DOHH2 (cell line): ENCODE data around the gene TNFRSF21.

Experiments
- H3F3A ChIP-seq: fragments of 200-600 bp; sonication (generic), shearing (Covaris generic); 2 replicates; pipeline ENCODE4 v1.6.0; 2016; ENCODE audit warnings: antibody characterized with exemption, mild to moderate bottlenecking; ENCODE audit not compliant: control insufficient read depth, insufficient read depth
- H3K27ac ChIP-seq: fragments of 200-600 bp; sonication (generic); 2 replicates; pipeline ENCODE4 v1.5.1; 2014; ENCODE audit warnings: low read depth, mild to moderate bottlenecking, low read length, moderate library complexity
- H3K27me3 ChIP-seq: fragments of 200-600 bp; sonication (generic); 2 replicates; pipeline ENCODE4 v1.6.1; 2014; ENCODE audit warnings: mild to moderate bottlenecking, low read length, mixed read lengths; ENCODE audit not compliant: control insufficient read depth
- H3K36me3 ChIP-seq: fragments of 200-600 bp; sonication (generic); 2 replicates; pipeline ENCODE4 v1.6.1; 2014; ENCODE audit warnings: mild to moderate bottlenecking, low read length, moderate library complexity, mixed read lengths; ENCODE audit not compliant: control insufficient read depth
- H3K4me1 ChIP-seq: fragments of 200-600 bp; sonication (generic); 2 replicates; pipeline ENCODE4 v1.6.1; 2014; ENCODE audit warnings: mild to moderate bottlenecking, low read length, mixed read lengths; ENCODE audit not compliant: control insufficient read depth
- H3K4me2 ChIP-seq: fragments of 200-600 bp; sonication (generic); 2 replicates; pipeline ENCODE4 v1.6.0; 2014; ENCODE audit warnings: mild to moderate bottlenecking, low read length, moderate library complexity
- H3K4me3 ChIP-seq: fragments of 200-600 bp; sonication (generic); 2 replicates; pipeline ENCODE4 v1.5.1; 2014; ENCODE audit warnings: mild to moderate bottlenecking, low read length, mixed read lengths
- H3K79me2 ChIP-seq: fragments of 200-600 bp; sonication (generic); 2 replicates; pipeline ENCODE4 v1.6.1; 2014; ENCODE audit warnings: mild to moderate bottlenecking, low read length, mixed read lengths; ENCODE audit not compliant: control insufficient read depth
- H3K9me2 ChIP-seq: fragments of 200-600 bp; sonication (generic); replicated peaks from 2 replicates; pipeline ENCODE4 v1.6.1; 2014; ENCODE audit warnings: mild to moderate bottlenecking, low read length, mixed read lengths; ENCODE audit not compliant: control insufficient read depth
- H3K9me3 ChIP-seq: fragments of 200-600 bp; sonication (generic); 2 replicates; pipeline ENCODE4 v1.6.1; 2014; ENCODE audit warnings: antibody characterized with exemption, low read length, mixed read lengths; ENCODE audit not compliant: control insufficient read depth, insufficient read depth
- H4K20me1 ChIP-seq: fragments of 200-600 bp; sonication (generic); 2 replicates; pipeline ENCODE4 v1.6.0; 2014; ENCODE audit warnings: low read depth, mild to moderate bottlenecking, antibody characterized with exemption, low read length, moderate library complexity; ENCODE audit not compliant: control insufficient read depth, insufficient read depth
- EZH2phosphoT487 ChIP-seq: fragments of 200-600 bp; sonication (generic); IDR thresholded peaks from 2 replicates; pipeline ENCODE4 v1.6.1; 2017; ENCODE audit warnings: borderline replicate concordance, mild to moderate bottlenecking, antibody characterized with exemption, low read length, moderate library complexity, mixed read lengths
- TF ChIP-seq, protein P1 (sequence below): fragments of 200-600 bp; sonication (generic); IDR thresholded peaks from one replicate; pipeline ENCODE4 v1.5.1; 2014; ENCODE audit warnings: antibody characterized with exemption, mild to moderate bottlenecking, low read depth, low read length; ENCODE audit not compliant: poor library complexity, severe bottlenecking

TNFRSF21 gene

DNA sequence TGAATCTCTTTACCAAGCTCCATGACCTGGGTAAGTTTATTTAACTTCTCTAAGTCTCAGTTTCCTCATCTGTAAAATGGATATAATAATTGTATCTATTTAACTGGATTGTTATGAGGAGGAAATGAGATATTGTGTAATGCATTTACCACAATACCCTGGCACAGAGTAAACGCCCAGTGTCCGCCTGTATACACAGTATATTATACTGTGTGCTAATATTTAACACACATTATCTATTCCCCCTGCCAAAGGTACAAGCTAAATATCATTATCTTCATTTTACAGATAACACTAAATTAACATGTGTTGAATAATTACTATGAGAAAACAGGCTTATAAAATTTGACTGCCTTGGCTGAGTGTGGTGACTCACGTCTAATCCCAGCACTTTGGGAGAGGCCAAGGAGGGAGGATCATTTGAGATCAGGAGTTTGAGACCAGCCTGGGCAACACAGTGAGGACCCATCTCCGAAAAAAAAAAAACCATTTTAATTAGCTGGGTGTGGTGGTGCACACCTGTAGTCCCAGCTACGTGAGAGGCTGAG, 38.7 kb upstream of the TNFRSF21 start:
- Histone ChIP-seq H3K27ac (no peak overlapping the region), H3K4me2 (no peak overlapping the region), H3K4me3 (no peak overlapping the region), H3K9me3 (no peaks in the 10 kb centered on the region), H3F3A (no peaks in the 10 kb centered on the region), H3K4me1 (no peaks in the 10 kb centered on the region), H3K27me3 (no peaks in the 10 kb centered on the region), H3K9me2 (no peaks in the 10 kb centered on the region), H3K36me3 (no peaks in the 10 kb centered on the region), H3K79me2 (no peaks in the 10 kb centered on the region), H4K20me1 (no peaks in the 10 kb centered on the region)
- no peak for TF ChIP-seq EZH2phosphoT487
- TF ChIP-seq, protein P1, sequence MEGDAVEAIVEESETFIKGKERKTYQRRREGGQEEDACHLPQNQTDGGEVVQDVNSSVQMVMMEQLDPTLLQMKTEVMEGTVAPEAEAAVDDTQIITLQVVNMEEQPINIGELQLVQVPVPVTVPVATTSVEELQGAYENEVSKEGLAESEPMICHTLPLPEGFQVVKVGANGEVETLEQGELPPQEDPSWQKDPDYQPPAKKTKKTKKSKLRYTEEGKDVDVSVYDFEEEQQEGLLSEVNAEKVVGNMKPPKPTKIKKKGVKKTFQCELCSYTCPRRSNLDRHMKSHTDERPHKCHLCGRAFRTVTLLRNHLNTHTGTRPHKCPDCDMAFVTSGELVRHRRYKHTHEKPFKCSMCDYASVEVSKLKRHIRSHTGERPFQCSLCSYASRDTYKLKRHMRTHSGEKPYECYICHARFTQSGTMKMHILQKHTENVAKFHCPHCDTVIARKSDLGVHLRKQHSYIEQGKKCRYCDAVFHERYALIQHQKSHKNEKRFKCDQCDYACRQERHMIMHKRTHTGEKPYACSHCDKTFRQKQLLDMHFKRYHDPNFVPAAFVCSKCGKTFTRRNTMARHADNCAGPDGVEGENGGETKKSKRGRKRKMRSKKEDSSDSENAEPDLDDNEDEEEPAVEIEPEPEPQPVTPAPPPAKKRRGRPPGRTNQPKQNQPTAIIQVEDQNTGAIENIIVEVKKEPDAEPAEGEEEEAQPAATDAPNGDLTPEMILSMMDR: no peak

DNA sequence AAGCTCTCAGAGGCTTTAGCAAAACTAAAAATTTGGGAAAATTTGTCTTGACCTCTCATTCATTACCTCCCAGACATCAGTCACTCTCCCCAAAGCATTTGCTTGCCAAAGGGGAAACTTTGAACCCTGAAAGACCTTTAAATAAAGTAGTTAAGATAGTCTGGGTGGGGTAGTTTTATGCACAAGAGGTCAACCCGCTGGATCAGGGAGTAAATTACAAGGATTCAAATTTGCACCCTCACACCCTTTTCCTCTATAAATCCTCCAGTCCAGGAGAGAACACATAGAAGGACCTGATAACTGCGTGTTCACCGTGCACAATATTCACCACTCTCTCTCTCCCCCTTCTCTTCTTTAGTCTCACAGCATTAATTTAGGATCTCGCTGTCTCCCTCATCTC, 36.1 kb upstream of the TNFRSF21 start:
- TF ChIP-seq, protein P1: no peak
- no peak for TF ChIP-seq EZH2phosphoT487
- Histone ChIP-seq H3K4me1 (no peaks in the 10 kb centered on the region), H3K27me3 (no peaks in the 10 kb centered on the region), H3K79me2 (no peaks in the 10 kb centered on the region), H3F3A (no peaks in the 10 kb centered on the region), H3K27ac (no peak overlapping the region), H3K9me3 (no peaks in the 10 kb centered on the region), H3K9me2 (no peaks in the 10 kb centered on the region), H3K36me3 (no peaks in the 10 kb centered on the region), H3K4me2 (no peak overlapping the region), H4K20me1 (no peaks in the 10 kb centered on the region), H3K4me3 (no peak overlapping the region)

DNA sequence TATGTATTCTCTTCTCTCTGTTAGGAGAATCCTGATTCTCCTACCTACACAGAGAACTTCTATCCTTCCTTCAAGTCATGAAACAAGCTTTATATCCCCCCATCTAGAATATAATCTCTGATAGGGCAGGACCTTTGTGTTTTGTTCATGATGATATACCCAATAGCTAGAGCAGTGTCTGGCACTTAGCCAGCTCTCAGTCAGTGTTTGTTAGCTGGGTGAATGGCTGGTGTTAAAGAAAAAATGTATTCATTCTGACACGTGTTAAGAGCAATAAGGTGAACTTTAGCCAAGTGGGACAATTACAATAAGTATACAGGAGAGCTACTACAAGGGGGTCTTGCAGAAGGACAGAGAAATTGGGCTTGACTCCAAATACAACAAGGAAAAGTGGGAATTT, 34.3 kb upstream of the TNFRSF21 start:
- no peaks in the 10 kb centered on the region for H4K20me1 ChIP-seq
- no peaks in the 10 kb centered on the region for H3K4me1 ChIP-seq
- no peak overlapping the region for H3K27ac ChIP-seq
- no peaks in the 10 kb centered on the region for H3K36me3 ChIP-seq
- TF ChIP-seq EZH2phosphoT487: no peak
- TF ChIP-seq, protein P1: no peak
- H3K4me2 ChIP-seq: no peak overlapping the region
- H3F3A ChIP-seq: no peaks in the 10 kb centered on the region
- H3K9me3 ChIP-seq: no peaks in the 10 kb centered on the region
- H3K9me2 ChIP-seq: no peaks in the 10 kb centered on the region
- no peaks in the 10 kb centered on the region for H3K27me3 ChIP-seq
- H3K79me2 ChIP-seq: no peaks in the 10 kb centered on the region
- no peak overlapping the region for H3K4me3 ChIP-seq

DNA sequence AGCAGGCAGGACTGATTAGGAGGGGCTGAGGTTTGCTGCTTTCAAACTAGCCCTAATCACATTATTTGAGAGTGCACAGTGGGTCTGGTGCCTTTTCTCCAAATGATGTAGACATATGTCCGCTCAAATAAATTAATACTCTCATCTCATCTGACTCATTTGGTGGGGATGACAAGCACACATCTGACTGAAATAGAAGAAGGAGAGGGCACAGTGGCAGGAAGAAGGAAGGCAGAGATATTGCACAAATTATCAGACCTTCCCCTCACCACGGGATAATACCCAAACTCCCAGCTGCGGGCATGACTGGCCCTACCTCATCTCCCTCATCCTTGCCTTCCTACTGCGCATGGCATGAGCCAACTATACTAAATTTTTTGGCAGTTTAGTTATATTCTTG, 33.9 kb upstream of the TNFRSF21 start:
- no peaks in the 10 kb centered on the region for H3K9me2 ChIP-seq
- no peaks in the 10 kb centered on the region for H3K27me3 ChIP-seq
- no peaks in the 10 kb centered on the region for H3K79me2 ChIP-seq
- no peak overlapping the region for H3K27ac ChIP-seq
- H3K4me3 ChIP-seq: no peak overlapping the region
- H4K20me1 ChIP-seq: no peaks in the 10 kb centered on the region
- H3K4me1 ChIP-seq: no peaks in the 10 kb centered on the region
- no peak for TF ChIP-seq EZH2phosphoT487
- TF ChIP-seq, protein P1: no peak
- no peak overlapping the region for H3K4me2 ChIP-seq
- H3K36me3 ChIP-seq: no peaks in the 10 kb centered on the region
- H3F3A ChIP-seq: no peaks in the 10 kb centered on the region
- no peaks in the 10 kb centered on the region for H3K9me3 ChIP-seq
